Fibroblast of lung (primary cell): ENCODE data around the gene AKAP13.

Source experiments
- CTCF ChIP-seq, 2 donors: IDR thresholded peaks in 1 of 2; conservative IDR thresholded peaks in 1 of 2; 1 replicate in 1 of 2; 2 replicates in 1 of 2; pipeline ENCODE4 v1.5.1; 2011 to 2012; ENCODE audit warnings: low read length in 2 of 2, control low read depth in 1 of 2, inconsistent platforms in 1 of 2, low read depth in 1 of 2, mild to moderate bottlenecking in 1 of 2
- EZH2 ChIP-seq: IDR thresholded peaks from 2 replicates; pipeline ENCODE4 v1.5.1; 2012; ENCODE audit warnings: low read length, control low read depth, mild to moderate bottlenecking; ENCODE audit errors: missing control alignments

DNA sequence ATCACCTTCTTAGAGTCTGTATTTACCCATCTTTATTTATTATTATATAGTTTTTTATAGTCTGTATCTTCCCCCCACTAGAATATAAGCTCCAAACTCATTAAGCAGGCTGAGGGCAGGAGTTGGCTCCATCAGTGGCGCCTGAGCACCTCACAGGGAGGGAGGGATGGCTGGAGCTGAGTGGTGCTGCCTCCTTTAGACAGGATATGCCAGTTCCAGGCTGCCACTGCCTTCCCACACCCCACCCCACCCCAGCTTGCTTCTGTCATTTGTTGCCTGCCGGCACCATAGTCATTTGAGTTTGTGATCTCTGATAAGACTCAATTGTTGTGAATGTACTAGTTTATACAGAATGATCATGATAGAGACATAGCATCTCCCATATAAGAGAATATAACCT, 328.8 kb downstream of the AKAP13 start:
- TF ChIP-seq CTCF (conservative IDR thresholded peaks at IDR 0.05 in 1 of 2, IDR thresholded peaks at IDR 0.05 in 1 of 2; ENCODE audit: low read depth in 1 of 2, low read length in 2 of 2) (no peak), EZH2 (no peak)
